ENCODE measurements around the gene LGMN. TPM values are rescaled to one million over a fixed set of nuclear protein-coding genes. Genes with fewer than 3 reads are reported as not detected.

LGMN gene
- total RNA-seq, 1 experiment from 2014 or later, result 51.5 TPM

GRCh38 chr14:92654239-92654901, 94.1 kb downstream of the LGMN start:
- no peak for DNase-seq (ENCODE audit: low spot score)

Other genes with a start within 250 kb of the LGMN start
- not detected in 2 replicates for gene RIN3, start 234.8 kb downstream of the LGMN start, total RNA-seq (2014; rRNA removed; shearing (Covaris generic))
- gene GOLGA5, start 45.7 kb upstream of the LGMN start, total RNA-seq (2014; rRNA removed; shearing (Covaris generic)), result 7.3 and 8.3 TPM in 2 replicates
- gene CHGA, start 174.5 kb upstream of the LGMN start, total RNA-seq (2014; rRNA removed; shearing (Covaris generic)), result not detected in 2 replicates

All from HT-29 (cell line).